Measurements from ENCODE around the gene CRYGS.

The CRYGS gene

GRCh38 chr3:186496016-186496415, 48.2 kb downstream of the CRYGS start:
- H3K4me3 ChIP-seq (ENCODE audit: low read depth, low read length): no peak overlapping the region
- TF ChIP-seq MYC (IDR thresholded peaks at IDR 0.05; ENCODE audit: low read depth, low read length) (no peak), MAX (IDR thresholded peaks at IDR 0.05; ENCODE audit: low read depth, low read length) (no peak), POLR2A (IDR thresholded peaks at IDR 0.05; ENCODE audit: extremely low read depth, insufficient read length) (no peak), CTCF (IDR thresholded peaks at IDR 0.05; ENCODE audit: low read depth, low read length) (no peak)
- no peak for DNase-seq (ENCODE audit: low read depth)

- no peak overlapping the region for H3K4me3 ChIP-seq (ENCODE audit: low read depth, low read length)
- no peak for DNase-seq (ENCODE audit: low read depth)
- TF ChIP-seq MYC (IDR thresholded peaks at IDR 0.05; ENCODE audit: low read depth, low read length): no peak
- TF ChIP-seq MAX (IDR thresholded peaks at IDR 0.05; ENCODE audit: low read depth, low read length): no peak
- no peak for TF ChIP-seq POLR2A (IDR thresholded peaks at IDR 0.05; ENCODE audit: extremely low read depth, insufficient read length)
- no peak for TF ChIP-seq CTCF (IDR thresholded peaks at IDR 0.05; ENCODE audit: low read depth, low read length)
These were observed 50.5 kb downstream of the CRYGS start for GRCh38 chr3:186493525-186494255.

GRCh38 chr3:186492385-186492984, 51.7 kb downstream of the CRYGS start:
- TF ChIP-seq MYC (IDR thresholded peaks at IDR 0.05; ENCODE audit: low read depth, low read length) (no peak), POLR2A (IDR thresholded peaks at IDR 0.05; ENCODE audit: extremely low read depth, insufficient read length) (no peak)
- H3K4me3 ChIP-seq (ENCODE audit: low read depth, low read length): no peak overlapping the region
- no peak for DNase-seq (ENCODE audit: low read depth)

- TF ChIP-seq CTCF (IDR thresholded peaks at IDR 0.05; ENCODE audit: low read depth, low read length): no peak
- TF ChIP-seq POLR2A (IDR thresholded peaks at IDR 0.05; ENCODE audit: extremely low read depth, insufficient read length): no peak
- TF ChIP-seq MYC (IDR thresholded peaks at IDR 0.05; ENCODE audit: low read depth, low read length): no peak
- no peak for TF ChIP-seq MAX (IDR thresholded peaks at IDR 0.05; ENCODE audit: low read depth, low read length)
- no peak for DNase-seq (ENCODE audit: low read depth)
- H3K4me3 ChIP-seq (ENCODE audit: low read depth, low read length): no peak overlapping the region
These were observed 54.7 kb downstream of the CRYGS start for GRCh38 chr3:186489507-186489906.

Measured in NB4 (cell line).